ENCODE results near the gene PGAM5.
"Not testable (repeated sequence)": the region's sequence is repeated elsewhere in the genome, so short reads cannot be mapped to it uniquely, and the experiment has no call there.

Gene PGAM5

GRCh38 chr12:132690112-132690511 is 20.5 kb upstream of the PGAM5 start:
- no peak for DNase-seq

DNA sequence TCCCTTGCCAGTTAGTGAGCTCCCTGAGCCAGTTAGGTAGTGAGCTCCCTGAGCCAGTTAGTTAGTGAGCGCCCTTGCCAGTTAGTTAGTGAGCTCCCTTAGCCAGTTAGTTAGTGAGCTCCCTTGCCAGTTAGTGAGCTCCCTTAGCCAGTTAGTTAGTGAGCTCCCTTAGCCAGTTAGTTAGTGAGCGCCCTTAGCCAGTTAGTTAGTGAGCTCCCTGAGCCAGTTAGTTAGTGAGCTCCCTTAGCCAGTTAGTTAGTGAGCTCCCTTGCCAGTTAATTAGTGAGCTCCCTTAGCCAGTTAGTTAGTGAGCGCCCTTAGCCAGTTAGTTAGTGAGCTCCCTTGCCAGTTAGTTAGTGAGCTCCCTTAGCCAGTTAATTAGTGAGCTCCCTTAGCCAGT is 18.6 kb upstream of the PGAM5 start:
- DNase-seq, result not testable (repeated sequence)

- DNase-seq, result not testable (repeated sequence)
These were observed 15.8 kb upstream of the PGAM5 start for GRCh38 chr12:132694888-132695287.

GRCh38 chr12:132695431-132695830 is 15.2 kb upstream of the PGAM5 start:
- DNase-seq, result no peak

GRCh38 chr12:132698341-132698740 is 12.3 kb upstream of the PGAM5 start:
- no peak for DNase-seq

DNA sequence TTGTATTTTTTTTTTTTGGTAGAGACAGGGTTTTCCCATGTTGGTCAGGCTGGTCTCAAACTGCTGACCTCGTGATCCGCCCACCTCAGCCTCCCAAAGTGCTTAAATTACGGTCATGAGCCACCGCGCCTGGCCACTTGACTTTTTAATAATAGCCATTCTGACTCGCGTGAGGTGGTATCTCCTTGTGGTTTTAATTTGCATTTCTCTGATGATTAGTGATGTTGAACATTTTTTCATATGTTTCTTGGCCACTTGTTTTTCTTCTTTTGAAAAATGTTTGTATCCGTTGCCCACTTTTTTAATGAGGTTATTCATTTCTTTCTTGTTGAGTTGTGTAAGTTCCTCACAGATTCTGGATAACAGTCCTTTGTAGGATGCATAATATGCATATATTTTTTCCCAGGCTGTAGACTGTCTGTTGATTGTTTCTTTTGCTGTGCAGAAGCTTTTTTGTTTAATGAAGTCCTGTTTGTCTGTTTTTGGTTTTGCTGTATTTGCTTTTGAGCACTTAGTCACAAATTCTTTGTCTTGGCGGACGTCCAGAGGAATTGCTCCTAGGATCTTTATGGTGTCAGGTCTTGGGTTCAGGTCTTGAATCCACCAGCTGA is 10.3 kb upstream of the PGAM5 start:
- no peak for DNase-seq

DNA sequence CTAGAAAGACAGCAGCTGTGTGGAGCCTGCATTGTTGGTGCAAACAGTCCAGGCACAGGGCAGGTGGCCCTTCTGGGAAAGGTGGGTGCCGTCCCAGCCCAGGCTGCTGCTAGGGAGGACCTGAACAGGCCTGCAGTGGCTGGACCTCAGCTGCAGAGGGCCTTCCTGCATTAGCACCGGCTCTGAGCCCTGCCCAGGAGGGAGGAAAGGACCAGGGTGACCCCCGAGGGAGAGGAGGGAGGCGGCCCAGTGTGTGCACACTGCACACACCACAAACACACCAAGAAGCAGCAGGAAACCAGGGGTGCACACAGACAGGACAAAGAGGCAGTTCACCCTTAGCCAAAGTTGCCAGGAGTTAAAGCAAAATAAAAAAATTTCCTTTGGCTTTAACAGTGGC is 8.0 kb upstream of the PGAM5 start:
- DNase-seq, result no peak

DNA sequence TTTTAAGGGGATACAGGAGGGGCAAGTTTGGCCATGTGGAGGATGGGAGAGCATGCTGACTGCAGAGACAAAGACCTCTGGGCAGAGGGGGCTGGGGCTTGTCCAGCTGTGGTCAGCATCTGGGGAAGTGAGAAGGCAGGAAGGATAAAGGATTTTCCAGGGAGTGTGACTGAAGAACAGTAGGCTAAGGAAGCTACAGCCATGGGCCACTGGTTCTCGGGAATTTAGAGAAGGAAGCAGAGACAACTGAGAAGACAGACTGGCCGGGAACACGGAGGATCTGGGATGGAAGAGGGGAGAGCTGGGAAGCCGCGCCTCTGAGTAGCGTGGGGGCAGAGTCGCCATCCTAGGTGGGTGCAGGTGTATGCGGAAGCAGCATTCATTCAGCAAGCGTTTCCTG is 7.0 kb upstream of the PGAM5 start:
- DNase-seq, result no peak

DNA sequence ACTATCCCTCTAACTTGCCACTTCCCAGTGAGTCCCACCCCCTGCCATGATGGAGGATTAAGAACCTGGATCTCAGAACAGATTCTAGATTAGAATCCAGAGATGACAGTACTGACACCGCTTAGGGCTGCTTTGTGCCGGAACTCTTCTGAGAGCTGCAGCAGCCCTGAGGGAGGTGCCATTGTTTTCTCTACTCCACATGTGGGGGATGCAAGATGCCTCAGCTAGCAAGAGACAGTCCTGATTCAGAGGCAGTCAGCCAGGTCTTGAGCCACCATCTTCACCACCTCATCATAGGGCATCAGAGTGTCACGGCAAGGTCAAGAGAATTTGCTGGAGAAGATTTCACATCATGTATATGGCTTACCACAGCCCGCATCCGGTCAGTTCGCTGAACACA is 3.4 kb upstream of the PGAM5 start:
- DNase-seq, result no peak

- no peak for DNase-seq
These were observed 2.5 kb upstream of the PGAM5 start for GRCh38 chr12:132708150-132708549.

- DNase-seq, result no peak
These were observed 618 bp upstream of the PGAM5 start for GRCh38 chr12:132710043-132710404.

DNA sequence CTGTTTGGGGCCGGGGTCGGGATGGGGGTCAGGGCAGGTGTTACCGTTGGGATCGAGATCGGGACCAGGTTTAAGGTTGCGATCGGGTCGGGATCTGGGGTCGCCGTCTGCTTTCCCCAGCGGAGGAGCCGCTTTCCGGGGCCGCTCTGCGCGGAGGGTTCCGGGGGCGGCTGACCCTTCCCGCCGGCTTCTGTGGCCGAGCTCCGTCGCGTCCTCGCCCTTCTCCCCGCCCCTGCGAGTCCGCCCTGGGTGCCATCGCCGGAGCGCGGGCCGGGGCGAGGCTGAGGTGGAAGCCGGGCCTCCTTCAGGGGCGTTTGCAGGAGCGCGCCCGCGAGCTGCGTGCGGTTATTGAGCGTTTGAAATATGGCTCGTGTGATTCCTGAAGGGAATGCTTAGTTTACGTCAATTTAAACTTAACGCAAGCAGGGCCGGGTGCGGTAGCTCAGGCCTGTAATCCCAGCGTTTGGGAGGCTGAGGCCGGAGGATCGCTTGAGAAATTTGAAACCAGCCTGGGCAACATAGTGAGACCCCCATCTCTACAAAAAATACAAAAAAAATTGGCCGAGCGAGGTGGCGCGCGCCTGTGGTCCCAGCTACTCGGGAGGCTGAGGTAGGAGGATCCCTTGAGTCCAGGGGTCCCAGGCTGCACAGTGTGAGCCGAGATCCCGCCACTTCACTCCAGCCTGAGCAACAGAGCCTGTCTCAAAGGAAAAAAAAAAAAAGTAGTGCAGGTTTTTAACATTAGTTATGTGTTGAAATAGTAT is 620 bp downstream of the PGAM5 start:
- DNase-seq, result no peak

GRCh38 chr12:132713123-132713522 is 2.5 kb downstream of the PGAM5 start:
- no peak for DNase-seq

DNA sequence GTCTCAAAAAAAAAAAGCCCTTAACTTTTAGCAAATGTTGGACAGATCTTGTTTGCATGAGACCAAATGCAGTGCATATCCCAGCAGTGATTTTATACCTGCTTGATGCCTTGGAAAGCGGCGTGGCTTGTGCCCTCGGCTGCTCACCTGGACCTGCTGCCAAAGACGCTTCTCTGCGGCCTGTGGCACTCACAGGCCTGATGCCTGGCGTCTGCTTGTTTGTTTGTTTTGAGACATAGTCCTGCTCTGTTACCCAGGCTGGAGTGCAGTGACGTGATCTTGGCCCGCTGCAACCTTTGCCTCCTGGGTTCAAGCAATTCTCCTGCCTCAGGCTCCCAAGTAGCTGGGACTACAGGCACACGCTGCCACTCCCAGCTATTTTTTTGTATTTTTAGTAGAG is 5.2 kb downstream of the PGAM5 start:
- DNase-seq, result no peak

GRCh38 chr12:132716356-132716755 is 5.7 kb downstream of the PGAM5 start:
- DNase-seq, result no peak

- no peak for DNase-seq
These were observed 6.4 kb downstream of the PGAM5 start for GRCh38 chr12:132717011-132717410.

DNA sequence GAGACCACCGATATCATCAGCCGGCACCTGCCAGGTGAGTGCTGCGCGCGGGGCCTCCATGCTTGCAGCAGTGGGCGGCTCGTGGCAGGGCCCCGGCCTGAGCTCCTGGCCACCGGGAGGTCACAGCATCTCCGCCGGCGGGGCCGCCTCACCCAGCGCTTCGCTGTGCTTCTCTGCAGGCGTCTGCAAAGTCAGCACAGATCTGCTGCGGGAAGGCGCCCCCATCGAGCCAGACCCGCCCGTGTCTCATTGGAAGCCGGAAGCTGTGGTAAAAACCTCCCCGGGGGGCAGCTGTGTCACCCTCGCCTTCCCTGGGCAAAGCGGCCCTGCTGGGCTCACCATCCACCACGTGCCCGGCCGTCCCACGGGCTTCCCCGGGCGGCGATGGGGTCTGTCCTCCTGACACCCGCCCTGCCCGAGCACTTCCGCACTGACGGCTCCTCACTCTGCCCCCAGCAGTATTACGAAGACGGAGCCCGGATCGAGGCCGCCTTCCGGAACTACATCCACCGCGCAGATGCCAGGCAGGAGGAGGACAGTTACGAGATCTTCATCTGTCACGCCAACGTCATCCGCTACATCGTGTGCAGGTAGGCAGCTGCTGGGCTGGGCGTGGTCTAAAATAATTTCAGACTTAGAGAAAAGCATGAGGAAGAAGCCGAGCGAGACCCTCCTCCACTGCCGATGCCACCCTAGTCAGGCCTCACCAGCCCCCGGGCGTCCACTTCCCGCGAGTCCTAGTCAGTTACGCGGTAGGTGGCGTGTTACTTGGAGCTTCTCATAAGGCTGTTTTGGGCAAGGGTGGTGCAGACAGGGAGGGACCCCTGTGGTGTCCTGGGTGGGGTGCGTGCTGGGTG is 7.1 kb downstream of the PGAM5 start:
- DNase-seq, result no peak

DNA sequence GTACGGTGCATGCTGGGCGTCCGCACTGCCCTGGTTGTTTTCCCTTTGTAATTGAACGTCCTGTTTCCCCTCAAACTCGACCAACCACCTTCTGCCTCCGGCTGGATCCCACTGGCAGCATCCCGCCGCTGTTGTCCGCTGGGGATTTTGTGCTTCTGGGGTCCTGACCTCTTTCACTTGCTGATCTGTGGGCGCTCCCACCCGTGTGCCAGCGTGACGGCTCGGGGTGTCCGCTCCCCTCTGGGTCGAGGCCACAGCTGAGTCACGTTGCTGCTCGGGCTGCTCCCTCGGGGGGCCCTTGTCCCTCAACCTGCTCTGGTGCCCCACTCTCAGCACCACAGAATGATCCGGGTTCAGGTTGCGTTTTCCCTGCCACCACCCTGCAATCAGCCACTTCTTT is 8.0 kb downstream of the PGAM5 start:
- DNase-seq, result no peak

- no peak for DNase-seq
These were observed 8.7 kb downstream of the PGAM5 start for GRCh38 chr12:132719141-132719953.

GRCh38 chr12:132719954-132720324 is 9.3 kb downstream of the PGAM5 start:
- no peak for DNase-seq

GRCh38 chr12:132720606-132721345 is 10.1 kb downstream of the PGAM5 start:
- no peak for DNase-seq

GRCh38 chr12:132723015-132723763 is 12.5 kb downstream of the PGAM5 start:
- no peak for DNase-seq
